Mammary epithelial cell (primary cell): ENCODE measurements around the gene F11R.

Experiments
- CTCF ChIP-seq, 2 donors: IDR thresholded peaks in 1 of 2; conservative IDR thresholded peaks in 1 of 2; 2 replicates each; pipeline ENCODE4 v1.5.1; 2011 to 2012; ENCODE audit warnings: inconsistent platforms in 2 of 2, low read length in 2 of 2, mild to moderate bottlenecking in 2 of 2, control low read depth in 1 of 2, low read depth in 1 of 2; ENCODE audit not compliant: insufficient read depth in 1 of 2; ENCODE audit errors: extremely low read depth in 1 of 2
- EZH2 ChIP-seq: IDR thresholded peaks from 2 replicates; pipeline ENCODE4 v1.6.1; 2012; ENCODE audit warnings: low read length, inconsistent platforms, borderline replicate concordance

DNA sequence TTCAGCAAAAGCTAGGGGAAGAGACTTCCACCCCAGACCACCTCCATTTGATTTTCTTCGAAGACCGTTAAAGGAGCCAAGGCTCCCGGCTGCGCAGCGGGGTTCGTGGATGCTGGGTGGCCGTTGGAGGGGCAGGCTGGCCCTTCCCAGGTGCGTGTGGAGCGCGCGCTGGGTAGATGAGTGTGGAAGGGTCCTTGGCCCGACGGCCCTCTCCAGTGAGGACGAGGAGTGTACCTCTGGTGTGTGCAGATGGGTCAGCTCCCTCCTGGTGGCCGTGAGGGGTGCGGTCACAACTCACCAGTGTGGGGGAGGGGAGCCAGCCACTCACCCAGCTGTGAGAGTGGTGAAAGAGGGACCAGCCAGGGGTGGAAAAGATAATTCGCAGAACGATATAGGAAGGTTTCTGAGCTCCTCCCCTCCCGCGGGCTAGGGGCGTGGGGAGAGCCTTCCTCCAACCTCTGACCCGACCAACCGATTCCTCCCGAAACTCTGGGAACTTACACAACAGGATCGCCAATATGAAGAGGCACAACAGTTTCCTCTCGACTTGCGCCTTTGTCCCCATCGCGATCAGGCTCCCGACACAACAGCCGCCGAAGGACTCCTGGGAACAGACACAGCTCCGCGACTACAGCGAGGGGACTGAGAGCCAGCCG lies at the start of gene F11R:
- TF ChIP-seq CTCF (conservative IDR thresholded peaks at IDR 0.05 in 1 of 2, IDR thresholded peaks at IDR 0.05 in 1 of 2; ENCODE audit: extremely low read depth in 1 of 2, insufficient read depth in 1 of 2, low read depth in 1 of 2, low read length in 2 of 2), result peak; percentile 8 to 38
- no peak for TF ChIP-seq EZH2
